GM19372 (cell line): ENCODE measurements around the gene SH3GL2.

Experiments used
- ATAC-seq: cut with Tn5 transposase; IDR thresholded peaks from one replicate; pipeline ENCODE4 v1.9.1; 2021; ENCODE audit warnings: mild to moderate bottlenecking, low read depth, moderate library complexity; ENCODE audit not compliant: unreplicated experiment

Gene SH3GL2

DNA sequence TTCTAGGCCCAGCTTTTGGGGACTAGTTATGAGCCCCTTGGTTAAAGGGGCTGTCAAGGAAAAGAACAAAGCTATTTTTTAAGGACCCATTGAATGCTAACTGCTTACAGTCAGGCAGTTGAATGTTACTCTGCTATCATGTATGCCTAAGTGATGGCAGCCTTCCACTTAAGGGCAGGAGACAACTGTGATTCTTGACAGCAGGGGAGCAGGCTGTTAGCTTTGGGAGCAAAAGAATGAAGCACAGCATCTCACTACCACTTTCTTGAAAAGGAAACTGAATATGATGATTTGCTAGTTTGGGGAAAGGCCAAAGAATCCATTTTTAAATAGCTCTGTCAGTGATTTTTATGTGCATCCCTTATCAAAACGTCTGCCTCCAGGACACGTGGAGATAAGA lies 221.6 kb downstream of the SH3GL2 start:
- no peak for ATAC-seq

DNA sequence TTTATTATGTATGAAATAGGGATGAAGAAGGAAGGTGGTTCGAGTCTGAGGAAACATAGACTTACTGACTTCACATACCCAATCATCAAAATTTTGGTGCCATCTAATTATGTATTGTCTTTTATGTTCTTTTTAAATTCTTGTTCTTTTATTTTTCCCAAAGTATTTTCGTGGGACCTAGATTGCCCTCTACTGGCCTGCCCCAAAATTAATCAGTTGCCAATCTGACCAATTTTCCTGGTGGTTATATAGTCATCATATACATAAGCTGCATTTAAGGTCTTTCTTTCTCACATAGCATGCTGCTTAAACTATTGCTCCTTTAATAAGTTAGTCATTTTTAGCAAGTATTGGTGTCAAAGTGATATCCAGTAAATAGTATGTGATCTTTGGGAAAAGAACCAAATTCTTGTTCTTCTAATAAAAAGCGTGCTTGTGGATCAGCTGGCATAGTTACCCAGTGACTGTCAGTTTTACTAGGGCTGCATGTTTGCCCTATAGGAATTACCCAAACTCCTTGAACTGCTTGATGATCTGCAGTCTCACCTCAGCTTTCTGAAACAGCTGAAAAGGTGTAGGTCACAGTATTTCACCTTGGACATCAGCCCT lies 223.5 kb downstream of the SH3GL2 start:
- no peak for ATAC-seq

DNA sequence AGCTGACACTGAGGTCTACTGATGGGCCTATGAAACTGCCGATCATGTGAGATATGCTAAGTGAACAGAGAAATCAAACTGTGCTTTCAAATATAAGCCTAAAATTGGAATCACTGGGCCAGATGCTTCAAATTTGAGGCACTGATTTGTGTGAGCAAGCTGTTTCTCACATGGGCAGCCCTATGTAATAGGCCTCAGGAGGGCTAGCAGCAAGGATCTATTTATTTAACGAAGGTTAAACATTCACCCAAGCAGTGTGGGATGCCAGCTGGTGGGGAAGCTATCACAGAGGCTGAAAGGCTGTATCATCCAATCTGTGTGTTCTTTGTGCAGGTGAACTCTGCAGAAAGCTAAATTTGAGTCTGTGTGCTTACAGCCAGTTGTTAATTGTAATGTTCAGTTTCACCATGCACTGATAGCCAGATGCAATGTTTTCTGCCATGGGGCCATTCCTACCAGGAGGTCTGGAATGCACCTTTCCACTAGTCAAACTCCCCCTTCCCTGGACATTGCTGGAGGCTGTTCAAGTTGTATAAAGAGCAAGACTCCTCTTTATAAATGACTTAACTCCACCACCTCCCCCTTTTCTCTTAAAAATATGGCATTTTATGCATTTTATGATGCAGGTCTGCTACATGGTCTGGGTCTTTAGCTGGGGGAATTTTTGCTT lies 228.9 kb downstream of the SH3GL2 start:
- ATAC-seq: no peak

DNA sequence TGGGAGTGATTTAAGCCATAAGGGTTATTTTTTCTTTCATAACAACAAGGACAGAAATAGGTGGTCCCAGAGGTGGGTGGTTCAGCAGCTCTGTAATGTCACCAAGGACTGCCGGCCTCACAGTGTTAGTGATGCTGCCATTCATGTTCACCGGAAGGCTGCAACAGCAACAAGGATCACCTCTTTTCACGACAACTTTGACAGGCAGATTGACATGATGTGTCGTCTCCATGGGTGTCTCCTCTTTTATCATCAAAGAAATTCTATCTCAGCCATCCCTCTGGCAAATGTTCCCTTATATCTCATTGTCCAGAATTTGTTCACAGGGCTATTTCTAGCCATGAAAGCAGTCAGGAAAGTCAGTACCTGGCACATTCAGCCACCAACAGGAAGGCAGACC lies 231.5 kb downstream of the SH3GL2 start:
- no peak for ATAC-seq

DNA sequence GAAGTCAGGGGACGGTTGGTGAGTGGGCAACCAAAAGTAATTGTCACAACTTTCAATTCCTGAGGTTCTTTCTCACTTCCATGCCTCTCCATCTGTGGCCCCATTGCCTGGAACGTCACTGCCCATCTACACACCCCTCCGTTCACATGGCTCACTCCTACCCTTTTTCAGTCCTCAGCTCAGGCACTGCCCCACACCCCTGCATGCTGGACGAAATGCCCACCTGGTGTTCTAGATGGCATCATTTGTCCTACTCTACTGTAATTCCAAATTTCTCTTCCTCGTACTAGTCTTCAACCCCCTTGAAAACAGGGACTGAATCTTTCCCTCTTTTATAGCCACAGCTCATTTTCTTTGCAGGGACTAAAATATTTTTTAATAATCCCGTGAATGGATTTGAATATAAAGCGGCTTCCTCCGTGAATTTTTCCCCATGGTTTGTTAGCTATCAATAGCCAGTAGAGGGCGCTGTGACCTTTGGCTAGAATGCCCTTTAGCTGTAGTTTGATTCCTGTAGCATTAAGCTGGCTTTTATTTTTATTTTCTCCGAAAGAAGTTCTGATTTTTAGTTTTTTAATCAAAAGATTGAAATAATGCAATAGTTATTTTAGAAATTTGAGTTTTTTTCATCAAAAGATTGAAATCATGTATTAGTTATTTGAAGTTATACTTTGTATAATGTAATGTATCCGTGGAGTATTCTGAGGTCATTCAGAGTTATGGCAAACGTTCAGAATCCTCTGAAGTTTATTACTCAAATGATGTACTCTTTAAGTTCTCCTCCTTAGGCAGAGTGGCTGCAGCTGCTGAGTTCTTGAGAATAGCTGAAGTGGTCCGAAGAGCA lies 232.1 kb downstream of the SH3GL2 start:
- ATAC-seq: no peak

DNA sequence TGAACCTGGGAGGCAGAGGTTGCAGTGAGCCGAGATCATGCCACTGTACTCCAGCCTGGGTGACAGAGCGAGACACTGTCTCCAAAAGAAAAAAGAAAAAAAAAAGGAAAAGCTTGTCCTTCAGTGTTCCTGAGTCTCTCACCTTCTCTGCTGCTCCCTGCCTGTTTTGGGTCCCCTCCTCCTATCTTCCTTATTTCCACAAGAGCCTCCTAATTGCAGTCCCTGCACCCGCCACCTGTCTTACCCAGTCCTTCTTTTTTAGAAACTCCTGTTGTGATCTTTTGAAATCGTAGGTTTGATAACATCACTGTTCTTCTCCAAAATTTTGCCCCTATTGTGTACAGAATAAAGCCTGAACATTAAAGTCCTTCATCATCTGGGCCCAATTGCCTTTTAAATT lies 234.9 kb downstream of the SH3GL2 start:
- no peak for ATAC-seq

DNA sequence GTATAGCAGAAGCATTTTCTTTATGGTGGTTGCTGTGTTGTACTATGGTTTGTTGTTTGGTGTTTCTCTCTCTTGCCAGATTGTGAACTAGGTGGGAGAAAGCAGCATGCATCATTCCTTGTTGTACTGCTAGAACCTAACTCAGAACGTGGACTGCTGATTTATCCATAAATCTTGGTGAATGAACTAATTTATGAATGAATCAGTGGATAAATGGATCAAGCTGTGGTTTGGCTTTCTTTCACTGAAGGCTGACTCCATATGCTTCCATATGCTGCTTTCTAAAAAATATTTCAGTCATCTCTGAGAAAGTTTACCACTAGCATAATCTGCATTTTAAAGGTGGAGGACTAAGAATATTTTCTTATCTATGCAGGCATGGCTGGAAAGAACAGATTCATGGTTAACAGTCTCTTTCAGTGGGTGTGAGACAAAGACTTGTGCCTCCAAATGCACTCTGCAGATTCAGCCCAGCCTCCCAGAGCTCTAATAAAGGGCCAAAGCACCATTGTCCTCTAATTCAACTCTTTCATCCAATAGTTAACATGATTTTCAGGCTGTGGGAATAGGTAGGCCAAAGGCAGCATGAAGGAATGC lies 237.7 kb downstream of the SH3GL2 start:
- ATAC-seq: no peak

DNA sequence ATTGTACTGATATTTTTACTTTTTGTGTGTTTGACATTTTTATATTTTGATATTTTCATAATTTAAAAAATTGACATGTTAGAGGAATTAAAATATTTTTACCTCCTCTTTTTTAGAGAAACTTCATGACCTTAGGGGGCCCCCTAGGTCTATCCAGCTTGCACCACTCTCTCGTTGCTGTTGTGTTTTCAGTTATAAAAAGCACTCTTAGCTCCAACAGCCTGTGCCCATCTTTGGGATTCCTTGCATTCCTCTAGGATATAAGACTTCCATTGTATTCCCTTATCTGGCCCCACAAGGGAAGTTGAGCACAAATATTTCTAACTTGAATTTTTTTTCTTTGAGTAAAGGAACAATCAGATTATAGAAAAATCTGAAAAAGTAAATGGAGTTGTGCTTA lies 245.3 kb downstream of the SH3GL2 start:
- ATAC-seq: no peak

DNA sequence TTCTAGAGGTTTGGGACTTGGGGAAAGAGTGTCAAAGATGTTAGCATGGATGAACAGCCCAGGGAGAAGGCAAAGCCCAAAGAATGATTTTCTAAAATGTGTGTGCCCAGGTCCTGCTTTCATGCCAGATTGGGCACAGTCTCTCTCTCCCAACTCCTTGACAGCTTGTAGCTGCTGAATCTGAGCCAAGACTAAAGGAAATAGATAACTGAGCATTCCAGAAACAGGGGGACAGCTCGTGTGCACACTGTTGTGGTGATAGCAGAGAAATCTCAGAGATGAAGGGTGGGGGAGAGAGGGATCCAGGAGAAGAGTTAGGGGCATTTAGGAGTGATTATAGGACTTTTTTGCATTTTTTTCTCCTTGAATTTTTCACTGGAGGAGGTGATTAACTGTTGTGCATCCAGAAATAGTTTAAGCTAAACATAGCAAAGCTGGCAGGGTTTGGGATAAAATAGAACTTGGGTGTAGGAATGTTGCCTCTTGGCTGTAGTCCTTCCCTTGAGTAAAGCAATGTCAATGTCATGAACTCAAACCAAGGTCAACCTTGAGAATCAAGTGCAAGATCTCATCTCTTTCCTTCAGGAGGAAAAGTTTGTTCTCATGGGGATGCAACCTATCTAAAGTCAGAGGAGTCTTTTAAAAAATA lies 245.9 kb downstream of the SH3GL2 start:
- ATAC-seq: no peak

DNA sequence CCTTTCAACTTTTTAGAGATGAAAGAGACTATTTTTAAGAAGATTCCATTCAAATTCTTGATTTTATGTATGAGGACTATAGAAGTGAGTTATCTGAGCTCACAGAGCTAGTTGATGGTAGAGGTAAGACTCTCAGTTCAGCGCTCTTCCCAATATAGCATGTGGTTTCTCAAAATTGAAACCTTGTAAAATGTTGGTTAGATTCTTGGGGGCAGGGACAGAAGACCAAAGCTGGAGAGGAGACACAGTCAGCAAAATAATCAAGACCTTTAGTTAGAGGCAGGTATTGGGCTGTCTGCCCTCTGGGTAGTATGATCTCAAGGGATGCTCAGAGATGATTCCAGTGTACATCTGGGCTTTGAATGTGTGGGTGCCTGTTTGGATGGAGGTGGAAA lies 246.4 kb downstream of the SH3GL2 start:
- ATAC-seq: no peak

DNA sequence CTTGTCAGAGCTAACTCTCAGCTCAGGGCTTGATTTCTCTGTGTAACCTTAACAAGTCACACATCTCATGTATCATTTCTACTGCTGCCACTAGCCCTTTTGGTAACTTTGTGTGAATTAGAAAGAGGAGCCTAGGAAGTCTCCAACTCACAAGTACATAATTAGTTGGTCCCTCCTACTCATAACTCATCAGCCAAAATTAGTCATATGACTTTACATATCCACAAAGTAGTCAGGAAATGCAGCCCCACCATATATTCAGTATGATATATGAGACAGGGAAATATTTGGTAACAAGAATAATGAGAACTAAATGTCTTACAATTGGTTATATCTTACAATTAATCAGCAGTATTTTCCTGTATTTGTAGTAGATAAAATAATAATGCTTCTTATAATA lies 250.2 kb downstream of the SH3GL2 start:
- ATAC-seq: no peak

DNA sequence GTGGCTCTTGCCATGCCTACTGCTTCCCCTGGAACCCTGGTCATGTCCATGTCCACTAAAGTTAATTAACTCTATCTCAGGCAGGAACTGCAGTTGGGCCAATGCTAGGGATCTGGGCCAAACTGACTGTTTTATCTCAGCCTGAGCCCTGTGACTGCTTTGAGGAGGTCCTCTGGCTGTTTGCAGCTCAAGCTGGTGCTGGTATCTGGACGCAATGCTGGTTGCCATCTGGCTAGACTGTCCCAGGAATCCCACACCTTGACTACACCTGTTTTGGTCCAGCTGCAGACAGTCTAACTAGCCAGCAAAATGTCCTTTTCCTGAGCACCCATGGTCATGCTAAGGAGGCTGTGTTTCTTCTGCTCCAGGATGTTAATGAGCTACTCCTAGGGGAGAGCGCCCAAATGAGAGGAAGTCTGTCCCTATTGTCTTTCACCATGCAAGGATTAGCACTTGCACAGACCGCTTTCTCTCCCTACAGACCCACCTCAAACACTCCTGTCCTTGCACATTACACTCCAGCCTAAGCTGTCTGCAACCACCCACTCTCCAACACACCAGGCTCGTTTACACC lies 251.0 kb downstream of the SH3GL2 start:
- ATAC-seq: no peak

DNA sequence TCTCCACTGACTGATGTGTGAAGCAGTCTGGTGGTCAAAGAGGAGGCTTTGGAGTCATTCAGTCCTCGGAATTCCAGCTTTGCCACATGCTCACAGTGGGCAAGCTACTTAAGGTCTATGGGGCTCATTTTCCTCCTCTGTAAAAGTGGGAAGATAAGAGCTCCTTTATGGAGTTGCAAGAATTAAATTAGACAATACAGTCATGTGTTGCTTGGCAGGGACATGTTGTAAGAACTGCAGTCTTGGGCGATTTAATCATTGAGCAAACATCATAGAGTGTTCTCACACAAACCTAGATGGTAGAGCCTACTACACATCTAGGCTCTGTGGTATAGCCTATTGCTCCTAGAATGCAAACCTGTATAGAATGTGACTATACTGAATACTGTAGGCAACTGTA lies 253.9 kb downstream of the SH3GL2 start:
- no peak for ATAC-seq

DNA sequence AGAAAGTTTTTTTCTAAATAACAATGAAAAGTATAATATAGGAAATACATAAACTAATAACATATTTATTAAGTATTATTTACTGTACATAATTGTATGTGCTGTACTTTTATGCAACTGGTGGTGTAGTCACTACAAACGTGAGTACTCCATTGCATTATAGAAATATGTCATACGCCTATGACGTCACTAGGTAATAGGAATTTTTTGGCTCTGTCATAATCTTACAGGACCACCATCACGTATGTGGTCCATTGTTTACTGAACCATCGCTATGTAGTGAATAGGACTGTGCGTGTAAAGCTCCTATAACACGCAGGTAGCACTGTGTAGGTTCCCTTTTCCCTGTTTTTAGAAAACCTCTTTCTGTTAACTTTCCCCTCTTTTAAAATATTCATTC lies 255.0 kb downstream of the SH3GL2 start:
- no peak for ATAC-seq

DNA sequence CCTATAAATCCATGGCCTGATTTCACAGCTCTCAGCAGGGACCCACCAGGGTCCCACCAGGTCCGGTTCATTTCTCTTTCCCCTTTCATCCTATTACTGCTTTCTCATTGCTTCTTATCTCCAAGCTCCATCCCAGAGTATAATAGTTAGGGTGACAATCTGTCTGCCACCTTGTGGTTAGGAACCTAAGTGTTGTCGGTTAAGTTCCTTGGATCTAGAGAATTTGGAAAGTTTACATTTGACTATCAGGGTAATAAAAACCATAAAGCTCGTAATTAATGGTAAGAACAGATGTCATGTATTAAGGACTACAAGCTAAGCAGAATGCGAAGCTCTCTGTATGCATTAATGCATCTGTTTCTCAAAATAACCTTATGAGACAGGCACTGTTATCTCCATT lies 259.1 kb downstream of the SH3GL2 start:
- ATAC-seq: no peak

DNA sequence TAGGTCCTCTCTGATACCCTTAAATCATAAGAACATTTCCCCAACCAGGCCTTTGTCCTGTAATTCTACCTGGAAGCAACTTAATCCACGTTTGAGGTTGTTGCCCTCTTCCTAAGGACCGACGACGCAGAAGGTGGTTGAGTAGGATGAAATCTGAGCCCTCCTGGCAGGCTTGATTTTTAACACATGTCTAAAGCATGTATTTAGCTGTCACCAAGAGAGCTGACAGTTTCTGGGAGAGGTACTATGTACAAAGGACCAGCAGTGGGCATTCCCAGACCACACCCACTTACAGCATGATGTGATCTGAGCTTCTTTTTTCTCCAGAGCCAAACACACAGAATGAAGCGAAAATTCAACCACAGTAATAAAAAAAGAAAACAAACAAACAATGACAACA lies 260.9 kb downstream of the SH3GL2 start:
- ATAC-seq: no peak

DNA sequence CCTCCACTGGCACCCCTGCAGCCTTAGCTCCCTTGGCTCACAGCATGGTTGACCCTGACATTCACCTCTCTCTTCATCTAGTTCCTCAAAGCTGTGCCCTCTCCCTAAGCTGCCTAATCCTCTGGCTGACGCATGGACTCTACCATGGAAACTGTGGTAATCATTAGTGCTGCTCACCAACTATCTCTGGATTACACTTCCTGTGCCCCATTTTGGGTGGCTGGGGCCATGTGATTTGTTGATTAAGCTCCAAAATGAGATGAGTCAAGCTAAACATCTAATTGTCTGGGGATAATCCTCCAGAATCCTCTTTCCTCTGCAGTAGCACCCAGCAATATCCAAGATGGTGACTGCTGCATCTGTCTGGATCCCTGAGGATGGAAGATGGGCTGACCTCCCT lies 264.4 kb downstream of the SH3GL2 start:
- no peak for ATAC-seq
